ENCODE results near the gene SLC13A2. TPM values are rescaled to one million over a fixed set of nuclear protein-coding genes. Genes with fewer than 3 reads are reported as not detected.

The SLC13A2 gene
- polyA plus RNA-seq, 1 donor (not counting 4 experiments of a cell fraction or from before 2014, with no cell fraction given) = not detected

GRCh38 chr17:28536532-28537218, 63.2 kb downstream of the SLC13A2 start:
- dilution Hi-C loops (cut with MboI; ENCODE audit: extremely low pct_ligation_motif_present, low sequenced_read_pairs) = no loop called here

GRCh38 chr17:28537219-28537610, 63.8 kb downstream of the SLC13A2 start:
- no peak overlapping the region for H3K27ac ChIP-seq (ENCODE audit: control insufficient read depth, insufficient read depth, low read length)
- no peak for DNase-seq (ENCODE audit: low read depth, low spot score)
- no peaks in the 10 kb centered on the region for H4K20me1 ChIP-seq (ENCODE audit: control insufficient read depth, extremely low read depth, insufficient read depth, low read length)
- dilution Hi-C loops (cut with MboI; ENCODE audit: extremely low pct_ligation_motif_present, low sequenced_read_pairs) = no loop called here
- no peak overlapping the region for H3K9ac ChIP-seq (ENCODE audit: control insufficient read depth, extremely low read depth, insufficient read depth, low read length)
- peaks cover 14% of the 10 kb centered on the region for H3K4me1 ChIP-seq (ENCODE audit: control insufficient read depth, extremely low read depth, insufficient read depth, low read length)
- H3K9me1 ChIP-seq (ENCODE audit: control insufficient read depth, extremely low read depth, insufficient read depth, low read length) = no peaks in the 10 kb centered on the region
- TF ChIP-seq EZH2 (IDR thresholded peaks at IDR 0.05; ENCODE audit: low read length) = no peak
- TF ChIP-seq CTCF (optimal IDR thresholded peaks at IDR 0.05 in 1 of 3, IDR thresholded peaks at IDR 0.05 in 1 of 3, conservative IDR thresholded peaks at IDR 0.05 in 1 of 3; ENCODE audit: extremely low read depth in 1 of 3, insufficient read depth in 2 of 3, low read length in 3 of 3) = no peak
- no peak overlapping the region for H2AFZ ChIP-seq (ENCODE audit: control insufficient read depth, low read length)
- no peaks in the 10 kb centered on the region for H3K27me3 ChIP-seq (ENCODE audit: control insufficient read depth, extremely low read depth, insufficient read depth, low read length)
- no peaks in the 10 kb centered on the region for H3K9me3 ChIP-seq (ENCODE audit: control insufficient read depth, low read depth, low read length)
- H3K4me2 ChIP-seq (ENCODE audit: control insufficient read depth, extremely low read depth, insufficient read depth, low read depth, low read length) = no peak overlapping the region
- no peaks in the 10 kb centered on the region for H3K36me3 ChIP-seq (ENCODE audit: control insufficient read depth in 2 of 2, extremely low read depth in 1 of 2, insufficient read depth in 2 of 2, low read length in 2 of 2)
- no peaks in the 10 kb centered on the region for H3K79me2 ChIP-seq (ENCODE audit: control insufficient read depth, insufficient read depth, low read length)
- H3K4me3 ChIP-seq (ENCODE audit: control insufficient read depth in 2 of 3, extremely low read depth in 1 of 3, insufficient read depth in 2 of 3, low read depth in 1 of 3, low read length in 3 of 3) = no peak overlapping the region
- no peak for FAIRE-seq

More at GRCh38 chr17:28536532-28537218, 63.2 kb downstream of the SLC13A2 start:
- Histone ChIP-seq H2AFZ (ENCODE audit: control insufficient read depth, low read length) (no peak overlapping the region), H3K36me3 (ENCODE audit: control insufficient read depth in 2 of 2, extremely low read depth in 1 of 2, insufficient read depth in 2 of 2, low read length in 2 of 2) (no peaks in the 10 kb centered on the region), H3K4me3 (ENCODE audit: control insufficient read depth in 2 of 3, extremely low read depth in 1 of 3, insufficient read depth in 2 of 3, low read depth in 1 of 3, low read length in 3 of 3) (no peak overlapping the region), H3K4me1 (ENCODE audit: control insufficient read depth, extremely low read depth, insufficient read depth, low read length) (peaks cover 14% of the 10 kb centered on the region), H3K9ac (ENCODE audit: control insufficient read depth, extremely low read depth, insufficient read depth, low read length) (no peak overlapping the region), H3K79me2 (ENCODE audit: control insufficient read depth, insufficient read depth, low read length) (no peaks in the 10 kb centered on the region), H4K20me1 (ENCODE audit: control insufficient read depth, extremely low read depth, insufficient read depth, low read length) (no peaks in the 10 kb centered on the region), H3K9me3 (ENCODE audit: control insufficient read depth, low read depth, low read length) (no peaks in the 10 kb centered on the region), H3K9me1 (ENCODE audit: control insufficient read depth, extremely low read depth, insufficient read depth, low read length) (no peaks in the 10 kb centered on the region), H3K27ac (ENCODE audit: control insufficient read depth, insufficient read depth, low read length) (no peak overlapping the region), H3K4me2 (ENCODE audit: control insufficient read depth, extremely low read depth, insufficient read depth, low read depth, low read length) (no peak overlapping the region), H3K27me3 (ENCODE audit: control insufficient read depth, extremely low read depth, insufficient read depth, low read length) (peaks cover 1% of the 10 kb centered on the region)
- no peak for DNase-seq (ENCODE audit: low read depth, low spot score)
- FAIRE-seq = no peak
- TF ChIP-seq EZH2 (IDR thresholded peaks at IDR 0.05; ENCODE audit: low read length) (no peak), CTCF (optimal IDR thresholded peaks at IDR 0.05 in 1 of 3, IDR thresholded peaks at IDR 0.05 in 1 of 3, conservative IDR thresholded peaks at IDR 0.05 in 1 of 3; ENCODE audit: extremely low read depth in 1 of 3, insufficient read depth in 2 of 3, low read length in 3 of 3) (no peak)

All from keratinocyte (primary cell).